Subcutaneous adipose tissue (tissue), 4 donors: ENCODE measurements around the gene FAM3D. TPM values are rescaled to one million over a fixed set of nuclear protein-coding genes. Genes with fewer than 3 reads are reported as not detected.

Source experiments
- total RNA-seq, 4 donors: library from RNA; depleted of rRNA; stranded (reverse); fragments of >200 nt; gene quantifications; one replicate each; pipeline ENCODE4 v1.1.0, GENCODE V29; 2016
- TF ChIP-seq, protein P1 (sequence below): fragments of 450-650 bp; IDR thresholded peaks from one replicate; pipeline ENCODE4 v1.5.1; 2016; ENCODE audit warnings: low read depth, mild to moderate bottlenecking, control low read depth, antibody characterized with exemption, moderate library complexity

FAM3D gene
- total RNA-seq, 4 donors from 2014 or later = not detected

DNA sequence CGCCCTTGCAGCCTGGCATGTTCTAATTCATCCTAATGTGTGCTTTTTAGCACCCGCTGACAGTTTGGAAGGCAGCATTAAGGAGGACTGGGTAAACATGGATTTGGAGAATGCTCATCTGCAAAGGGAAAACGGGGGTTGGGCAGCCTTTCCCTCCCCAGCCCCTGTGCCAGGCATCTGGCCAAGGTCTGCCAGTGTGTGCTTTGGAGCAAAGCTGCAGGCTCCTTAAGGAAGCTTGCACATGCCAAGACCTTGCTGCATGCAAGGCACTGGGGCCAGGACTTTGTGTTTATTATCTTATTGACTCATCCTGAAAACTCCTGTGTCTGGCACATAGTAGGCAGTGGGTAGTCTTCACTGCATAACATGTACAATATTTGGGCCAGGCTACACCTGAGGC is 20.1 kb downstream of the FAM3D start:
- TF ChIP-seq, protein P1, sequence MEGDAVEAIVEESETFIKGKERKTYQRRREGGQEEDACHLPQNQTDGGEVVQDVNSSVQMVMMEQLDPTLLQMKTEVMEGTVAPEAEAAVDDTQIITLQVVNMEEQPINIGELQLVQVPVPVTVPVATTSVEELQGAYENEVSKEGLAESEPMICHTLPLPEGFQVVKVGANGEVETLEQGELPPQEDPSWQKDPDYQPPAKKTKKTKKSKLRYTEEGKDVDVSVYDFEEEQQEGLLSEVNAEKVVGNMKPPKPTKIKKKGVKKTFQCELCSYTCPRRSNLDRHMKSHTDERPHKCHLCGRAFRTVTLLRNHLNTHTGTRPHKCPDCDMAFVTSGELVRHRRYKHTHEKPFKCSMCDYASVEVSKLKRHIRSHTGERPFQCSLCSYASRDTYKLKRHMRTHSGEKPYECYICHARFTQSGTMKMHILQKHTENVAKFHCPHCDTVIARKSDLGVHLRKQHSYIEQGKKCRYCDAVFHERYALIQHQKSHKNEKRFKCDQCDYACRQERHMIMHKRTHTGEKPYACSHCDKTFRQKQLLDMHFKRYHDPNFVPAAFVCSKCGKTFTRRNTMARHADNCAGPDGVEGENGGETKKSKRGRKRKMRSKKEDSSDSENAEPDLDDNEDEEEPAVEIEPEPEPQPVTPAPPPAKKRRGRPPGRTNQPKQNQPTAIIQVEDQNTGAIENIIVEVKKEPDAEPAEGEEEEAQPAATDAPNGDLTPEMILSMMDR = no peak

DNA sequence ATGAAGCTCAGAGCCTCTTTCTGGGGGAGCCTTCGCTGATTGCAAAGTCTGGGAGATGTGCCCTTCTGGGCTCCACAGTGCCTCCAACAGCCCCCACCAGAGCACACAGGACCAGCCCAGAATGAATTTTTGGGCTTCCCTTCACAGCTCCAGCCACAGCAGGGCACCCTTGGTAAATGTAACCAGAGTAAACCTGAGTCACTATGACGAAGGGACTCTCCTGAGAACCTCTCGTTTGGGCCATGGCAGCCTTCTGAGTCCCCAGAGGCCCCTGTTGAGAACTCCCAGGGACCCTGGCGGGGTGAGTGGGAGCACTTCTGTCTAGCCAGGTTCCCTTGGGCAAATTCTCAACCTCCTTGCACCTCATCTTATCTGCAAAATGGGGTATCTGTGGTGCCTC is 20.8 kb downstream of the FAM3D start:
- TF ChIP-seq, protein P1 = no peak

DNA sequence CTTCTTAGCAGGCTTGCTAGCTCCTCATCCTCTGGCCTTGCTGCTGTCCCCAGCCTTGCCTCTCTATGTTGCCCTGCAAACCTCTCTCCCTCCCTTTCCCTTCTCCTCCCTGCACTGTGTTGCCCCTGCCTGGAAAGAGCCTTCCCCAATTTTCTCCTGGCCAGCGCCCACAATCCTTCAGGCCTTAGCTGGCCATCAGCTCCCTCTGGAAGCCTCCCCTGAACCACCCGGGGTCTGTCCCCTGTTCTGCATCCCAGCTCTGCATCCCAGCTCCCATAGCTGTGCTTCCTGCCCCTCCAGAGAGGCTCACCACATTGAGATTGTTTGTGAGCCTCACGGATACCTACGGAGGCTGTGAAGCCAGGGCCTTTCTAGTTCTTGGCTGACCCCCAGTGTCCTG is 23.7 kb downstream of the FAM3D start:
- TF ChIP-seq, protein P1 = no peak

DNA sequence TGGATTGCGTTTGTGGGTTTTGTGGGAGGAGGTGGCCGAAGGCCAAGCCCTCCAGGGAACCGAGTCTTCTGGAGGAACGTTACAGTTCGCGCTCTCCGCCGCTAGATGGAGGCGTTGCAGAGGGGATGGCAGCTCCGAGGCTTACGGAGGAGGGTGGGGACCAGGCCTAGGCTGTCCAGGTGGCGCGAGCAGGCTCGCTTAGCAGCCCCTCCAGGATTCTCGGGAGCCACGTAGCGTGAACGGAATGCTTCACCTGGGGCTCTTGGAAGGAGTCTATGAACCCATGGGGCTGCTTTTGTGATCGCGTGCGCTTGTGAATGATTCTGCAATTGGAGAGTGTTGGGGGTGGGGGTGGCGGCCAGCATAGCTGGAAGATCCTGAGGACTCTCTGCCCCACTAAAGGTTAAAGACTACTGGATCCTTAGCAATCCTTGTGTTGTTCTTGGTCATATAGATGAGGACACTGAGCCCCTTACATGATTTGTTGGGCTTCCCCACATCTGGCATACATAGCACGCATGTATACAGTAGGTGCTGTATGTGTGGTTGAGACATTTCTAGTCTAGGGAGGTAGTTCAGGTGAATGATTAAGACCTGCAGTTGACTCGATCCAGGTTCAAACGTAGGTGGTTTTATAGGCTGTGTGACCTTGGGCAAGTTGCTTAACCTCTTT is 25.7 kb downstream of the FAM3D start:
- TF ChIP-seq, protein P1 = no peak

DNA sequence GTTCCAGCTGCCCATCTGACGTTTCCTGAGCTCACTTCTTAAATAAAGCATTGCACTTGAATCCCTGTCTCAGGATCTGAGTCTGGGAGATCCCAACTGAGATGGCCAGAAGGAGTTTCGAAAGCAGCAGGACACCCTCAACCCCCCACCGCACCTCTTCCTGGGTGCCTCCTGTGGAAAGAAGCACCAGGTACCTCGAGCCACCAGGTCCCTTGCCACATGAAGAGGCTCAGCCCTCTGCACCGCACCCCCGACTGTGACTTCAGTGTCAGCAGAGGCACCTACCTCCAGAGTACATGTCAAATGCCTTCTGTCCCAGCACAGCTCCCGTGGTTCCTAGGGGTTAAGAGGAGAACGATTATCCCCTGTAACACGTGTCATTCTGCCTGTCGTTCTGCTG is 26.7 kb downstream of the FAM3D start:
- TF ChIP-seq, protein P1 = no peak

DNA sequence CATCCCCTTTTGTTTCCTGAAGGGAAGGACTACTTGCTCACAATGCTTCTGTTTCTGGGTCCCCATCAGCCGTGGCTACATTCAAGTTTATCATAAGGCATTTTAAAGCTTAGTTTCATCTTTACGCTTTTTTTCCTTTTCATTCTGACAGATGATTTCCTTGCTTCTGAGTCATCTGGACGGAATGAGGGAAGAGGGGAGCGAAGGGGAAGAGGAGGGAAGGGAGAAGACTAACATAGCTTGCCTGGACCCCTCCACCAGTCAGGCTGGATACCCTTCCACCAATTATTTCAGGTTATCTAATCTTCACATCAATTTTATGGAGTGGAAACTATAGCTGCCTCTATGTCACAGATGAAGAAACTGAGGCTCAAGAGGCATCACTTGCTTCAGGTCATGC is 27.6 kb downstream of the FAM3D start:
- TF ChIP-seq, protein P1 = no peak

DNA sequence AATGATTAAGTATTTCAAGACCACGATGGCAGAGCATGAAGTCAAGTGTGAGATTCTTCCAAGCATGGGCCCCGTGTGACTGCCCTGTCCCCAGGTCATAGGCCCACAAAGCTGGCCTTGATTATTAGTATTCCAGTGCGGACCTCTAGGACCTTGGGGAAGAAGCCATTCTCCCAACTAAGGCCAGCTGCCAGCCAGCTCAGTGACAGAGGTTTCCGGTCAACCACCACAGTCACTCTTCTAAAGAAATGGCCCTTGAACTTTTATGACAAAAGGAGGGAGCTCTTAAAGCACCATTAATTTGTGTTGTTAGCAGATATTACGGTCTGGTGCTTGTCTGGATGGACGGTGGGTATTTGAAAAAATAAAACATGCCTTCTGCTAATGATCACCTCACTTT is 28.0 kb downstream of the FAM3D start:
- TF ChIP-seq, protein P1 = no peak
